WTC11 (cell line): ENCODE measurements around the gene RBM20. TPM values are rescaled to one million over a fixed set of nuclear protein-coding genes. Genes with fewer than 3 reads are reported as not detected.

Experiments
- ATAC-seq: fragments of 200-7000 bp; cut with Tn5 transposase; 2 replicates; pipeline ENCODE4 v1.10.0; 2021; ENCODE audit warnings: mild to moderate bottlenecking, moderate library complexity
- CTCF ChIA-PET: fragments of 300-600 bp; sonication (Branson Sonifier 250); formaldehyde crosslinking; loops from one replicate; lab custom pipeline; 2021; ENCODE audit warnings: antibody characterized with exemption; lab: Charles Lee
- POLR2A ChIA-PET: fragments of 350-600 bp; sonication (Branson Sonifier 250); formaldehyde crosslinking; loops from one replicate; lab custom pipeline; 2021; ENCODE audit warnings: antibody characterized with exemption; lab: Charles Lee
- DNase-seq: peaks from one replicate; pipeline ENCODE4 v3.0.0; 2021; ENCODE audit warnings: low spot score
- H3K27ac Mint-ChIP-seq: 2 replicates; pipeline ENCODE4 v1.8.0; 2021; ENCODE audit warnings: mixed read lengths
- H3K27me3 Mint-ChIP-seq: 2 replicates; pipeline ENCODE4 v1.8.0; 2021; ENCODE audit warnings: low read depth, mild to moderate bottlenecking, moderate library complexity, mixed read lengths
- H3K36me3 Mint-ChIP-seq: 2 replicates; pipeline ENCODE4 v1.8.0; 2021; ENCODE audit warnings: mixed read lengths
- H3K4me1 Mint-ChIP-seq: 2 replicates; pipeline ENCODE4 v1.8.0; 2022; ENCODE audit warnings: mixed read lengths
- H3K4me3 Mint-ChIP-seq: 2 replicates; pipeline ENCODE4 v1.8.0; 2021; ENCODE audit warnings: mild to moderate bottlenecking, moderate library complexity, mixed read lengths
- H3K9me3 Mint-ChIP-seq: 2 replicates; pipeline ENCODE4 v1.8.0; 2021; ENCODE audit warnings: mixed read lengths
- ARID4B ChIP-seq: sonication (generic); formaldehyde crosslinking; IDR thresholded peaks from 2 replicates; pipeline ENCODE4 v1.8.0; 2023; ENCODE audit warnings: missing genetic modification reagents, mild to moderate bottlenecking, borderline replicate concordance
- E2F4 ChIP-seq: sonication (generic); formaldehyde crosslinking; IDR thresholded peaks from 2 replicates; pipeline ENCODE4 v1.8.1; 2022; ENCODE audit warnings: low read depth, mild to moderate bottlenecking, moderate library complexity, missing genetic modification reagents, borderline replicate concordance
- E2F5 ChIP-seq: sonication (generic); formaldehyde crosslinking; IDR thresholded peaks from 2 replicates; pipeline ENCODE4 v1.8.1; 2022; ENCODE audit warnings: mild to moderate bottlenecking, moderate library complexity, missing genetic modification reagents
- ETV6 ChIP-seq: sonication (generic); formaldehyde crosslinking; IDR thresholded peaks from 2 replicates; pipeline ENCODE4 v1.8.1; 2022; ENCODE audit warnings: mild to moderate bottlenecking, missing genetic modification reagents
- FOXP1 ChIP-seq: sonication (generic); formaldehyde crosslinking; IDR thresholded peaks from 2 replicates; pipeline ENCODE4 v1.8.0; 2022; ENCODE audit warnings: missing genetic modification reagents, mild to moderate bottlenecking, moderate library complexity, borderline replicate concordance
- GABPB1 ChIP-seq: sonication (generic); formaldehyde crosslinking; IDR thresholded peaks from 2 replicates; pipeline ENCODE4 v1.8.1; 2023; ENCODE audit warnings: mild to moderate bottlenecking, missing genetic modification reagents
- GTF2I ChIP-seq: fragments of 250-450 bp; sonication (Bioruptor Pico); conservative IDR thresholded peaks from 2 replicates; pipeline ENCODE4 v1.4.0; 2021; ENCODE audit warnings: mild to moderate bottlenecking
- MAX ChIP-seq: sonication (generic); formaldehyde crosslinking; IDR thresholded peaks from 2 replicates; pipeline ENCODE4 v1.8.0; 2022; ENCODE audit warnings: mild to moderate bottlenecking, missing genetic modification reagents
- NFATC4 ChIP-seq: fragments of 250-450 bp; sonication (Bioruptor Pico); IDR thresholded peaks from 2 replicates; pipeline ENCODE4 v1.9.0; 2021; ENCODE audit warnings: mild to moderate bottlenecking
- NR3C1 ChIP-seq: sonication (generic); formaldehyde crosslinking; conservative IDR thresholded peaks from 2 replicates; pipeline ENCODE4 v1.8.1; 2023; ENCODE audit warnings: low read depth, mild to moderate bottlenecking, missing genetic modification reagents
- PRRX2 ChIP-seq: fragments of 250-450 bp; sonication (Bioruptor Pico); IDR thresholded peaks from 2 replicates; pipeline ENCODE4 v1.8.0; 2021; ENCODE audit warnings: mild to moderate bottlenecking
- SP1 ChIP-seq: sonication (generic); formaldehyde crosslinking; conservative IDR thresholded peaks from 2 replicates; pipeline ENCODE4 v1.8.1; 2022; ENCODE audit warnings: missing genetic modification reagents
- ZBTB21 ChIP-seq: sonication (generic); formaldehyde crosslinking; IDR thresholded peaks from 2 replicates; pipeline ENCODE4 v1.8.1; 2023; ENCODE audit warnings: mild to moderate bottlenecking, missing genetic modification reagents, borderline replicate concordance
- ZNF263 ChIP-seq: sonication (generic); formaldehyde crosslinking; IDR thresholded peaks from 2 replicates; pipeline ENCODE4 v1.8.1; 2022; ENCODE audit warnings: low read depth, mild to moderate bottlenecking, moderate library complexity, missing genetic modification reagents
- ZNF512 ChIP-seq: sonication (generic); formaldehyde crosslinking; IDR thresholded peaks from 2 replicates; pipeline ENCODE4 v1.8.1; 2022; ENCODE audit warnings: missing genetic modification reagents, borderline replicate concordance
- total RNA-seq: library from RNA; stranded (reverse); gene quantifications from 3 replicates; pipeline ENCODE4 v1.2.3, GENCODE V29; 2021
- TF ChIP-seq, protein P1 (sequence below): sonication (generic); formaldehyde crosslinking; IDR thresholded peaks from 2 replicates; pipeline ENCODE4 v1.8.0; 2022; ENCODE audit warnings: mild to moderate bottlenecking, missing genetic modification reagents
- TF ChIP-seq, protein P2 (sequence below): sonication (generic); formaldehyde crosslinking; IDR thresholded peaks from 2 replicates; pipeline ENCODE4 v1.8.1; 2023; ENCODE audit warnings: mild to moderate bottlenecking, missing genetic modification reagents, moderate library complexity

Gene RBM20
- total RNA-seq, 1 experiment from 2014 or later = 0.52 TPM

- CTCF ChIA-PET = no interaction called here
Observed at GRCh38 chr10:110806335-110806734, 162.2 kb downstream of the RBM20 start.

More at GRCh38 chr10:110806335-110806734, 162.2 kb downstream of the RBM20 start:
- peaks cover 3% of the 10 kb centered on the region for H3K4me1 Mint-ChIP-seq
- POLR2A ChIA-PET = no interaction called here
- TF ChIP-seq E2F5 (CRISPR knock-in tag) (no peak), NFATC4 (CRISPR knock-in tag) (no peak), GABPB1 (CRISPR knock-in tag) (no peak), FOXP1 (CRISPR knock-in tag) (no peak), PRRX2 (no peak), ZNF512 (CRISPR knock-in tag) (no peak), ARID4B (CRISPR knock-in tag) (no peak), E2F4 (CRISPR knock-in tag) (no peak), ZNF263 (CRISPR knock-in tag) (no peak), NR3C1 (CRISPR knock-in tag) (no peak), ZBTB21 (CRISPR knock-in tag) (no peak), MAX (CRISPR knock-in tag) (no peak), ETV6 (no peak), GTF2I (no peak), SP1 (no peak)
- TF ChIP-seq, protein P1, sequence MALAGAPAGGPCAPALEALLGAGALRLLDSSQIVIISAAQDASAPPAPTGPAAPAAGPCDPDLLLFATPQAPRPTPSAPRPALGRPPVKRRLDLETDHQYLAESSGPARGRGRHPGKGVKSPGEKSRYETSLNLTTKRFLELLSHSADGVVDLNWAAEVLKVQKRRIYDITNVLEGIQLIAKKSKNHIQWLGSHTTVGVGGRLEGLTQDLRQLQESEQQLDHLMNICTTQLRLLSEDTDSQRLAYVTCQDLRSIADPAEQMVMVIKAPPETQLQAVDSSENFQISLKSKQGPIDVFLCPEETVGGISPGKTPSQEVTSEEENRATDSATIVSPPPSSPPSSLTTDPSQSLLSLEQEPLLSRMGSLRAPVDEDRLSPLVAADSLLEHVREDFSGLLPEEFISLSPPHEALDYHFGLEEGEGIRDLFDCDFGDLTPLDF (CRISPR knock-in tag) = no peak
- TF ChIP-seq, protein P2, sequence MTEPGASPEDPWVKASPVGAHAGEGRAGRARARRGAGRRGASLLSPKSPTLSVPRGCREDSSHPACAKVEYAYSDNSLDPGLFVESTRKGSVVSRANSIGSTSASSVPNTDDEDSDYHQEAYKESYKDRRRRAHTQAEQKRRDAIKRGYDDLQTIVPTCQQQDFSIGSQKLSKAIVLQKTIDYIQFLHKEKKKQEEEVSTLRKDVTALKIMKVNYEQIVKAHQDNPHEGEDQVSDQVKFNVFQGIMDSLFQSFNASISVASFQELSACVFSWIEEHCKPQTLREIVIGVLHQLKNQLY = no peak
- no peaks in the 10 kb centered on the region for H3K9me3 Mint-ChIP-seq
- ATAC-seq (no peak), DNase-seq (no peak)
- no peaks in the 10 kb centered on the region for H3K36me3 Mint-ChIP-seq
- H3K27me3 Mint-ChIP-seq = no peaks in the 10 kb centered on the region
- no peak overlapping the region for H3K4me3 Mint-ChIP-seq
- H3K27ac Mint-ChIP-seq = no peak overlapping the region
